ENCODE measurements around the gene NECTIN4.

DNA sequence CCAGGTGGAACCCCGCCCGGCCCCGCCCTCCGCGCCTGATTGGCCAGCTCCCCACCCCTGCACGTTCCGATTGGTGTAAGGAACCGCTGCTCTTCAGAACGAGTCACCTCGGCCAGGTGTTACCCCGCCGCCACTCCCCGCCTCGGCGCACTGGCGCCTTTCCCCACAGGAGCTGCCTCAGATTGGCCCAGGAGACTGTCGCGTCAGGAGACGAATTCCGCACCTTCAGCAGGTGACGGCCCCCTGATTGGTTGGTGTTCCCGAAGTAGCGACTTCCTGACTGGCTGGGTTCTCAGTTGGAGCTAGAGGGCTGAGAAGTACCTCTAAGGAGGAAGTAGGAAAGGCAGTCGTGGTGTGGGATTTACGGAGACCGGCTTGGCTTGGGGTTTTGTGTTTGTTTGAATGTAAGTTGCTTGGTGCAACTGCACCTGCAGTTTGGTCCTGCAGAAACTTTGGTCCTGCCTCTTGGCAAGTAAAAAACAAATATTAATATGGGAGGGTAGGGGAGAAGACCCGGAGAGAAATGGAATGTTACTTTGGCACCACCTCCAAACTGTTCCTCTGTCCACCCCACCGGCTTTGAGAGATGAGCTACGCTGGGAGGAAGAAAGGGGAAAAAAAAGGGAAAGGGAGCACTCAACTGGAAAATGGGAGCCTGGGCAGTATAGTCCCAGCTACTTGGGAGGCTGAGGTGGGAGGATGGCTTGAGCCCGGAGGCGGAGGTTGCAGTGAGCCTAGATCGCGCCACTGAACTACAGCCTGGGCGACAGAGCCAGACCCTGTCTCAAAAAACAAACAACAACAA lies 68.0 kb downstream of the NECTIN4 start:
- TF ChIP-seq, protein P1, sequence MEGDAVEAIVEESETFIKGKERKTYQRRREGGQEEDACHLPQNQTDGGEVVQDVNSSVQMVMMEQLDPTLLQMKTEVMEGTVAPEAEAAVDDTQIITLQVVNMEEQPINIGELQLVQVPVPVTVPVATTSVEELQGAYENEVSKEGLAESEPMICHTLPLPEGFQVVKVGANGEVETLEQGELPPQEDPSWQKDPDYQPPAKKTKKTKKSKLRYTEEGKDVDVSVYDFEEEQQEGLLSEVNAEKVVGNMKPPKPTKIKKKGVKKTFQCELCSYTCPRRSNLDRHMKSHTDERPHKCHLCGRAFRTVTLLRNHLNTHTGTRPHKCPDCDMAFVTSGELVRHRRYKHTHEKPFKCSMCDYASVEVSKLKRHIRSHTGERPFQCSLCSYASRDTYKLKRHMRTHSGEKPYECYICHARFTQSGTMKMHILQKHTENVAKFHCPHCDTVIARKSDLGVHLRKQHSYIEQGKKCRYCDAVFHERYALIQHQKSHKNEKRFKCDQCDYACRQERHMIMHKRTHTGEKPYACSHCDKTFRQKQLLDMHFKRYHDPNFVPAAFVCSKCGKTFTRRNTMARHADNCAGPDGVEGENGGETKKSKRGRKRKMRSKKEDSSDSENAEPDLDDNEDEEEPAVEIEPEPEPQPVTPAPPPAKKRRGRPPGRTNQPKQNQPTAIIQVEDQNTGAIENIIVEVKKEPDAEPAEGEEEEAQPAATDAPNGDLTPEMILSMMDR (conservative IDR thresholded peaks at IDR 0.05 in 1 of 2, IDR thresholded peaks at IDR 0.05 in 1 of 2; ENCODE audit: extremely low read depth in 1 of 2, insufficient read depth in 1 of 2, low read depth in 1 of 2, low read length in 2 of 2), result no peak
- no peak for TF ChIP-seq EZH2 (IDR thresholded peaks at IDR 0.05; ENCODE audit: borderline replicate concordance, low read length)

Measured in mammary epithelial cell (primary cell).